NCI-H748 (cell line): ENCODE measurements around the gene IFNAR2.
A peak's percentile ranks its signal among the peaks of the same experiment; 100 is the strongest.

ENCODE experiments used
- DNase-seq: peaks from one replicate; lab custom pipeline; 2025; ENCODE audit not compliant: unreplicated experiment; lab: John Stamatoyannopoulos, UW

The IFNAR2 gene

DNA sequence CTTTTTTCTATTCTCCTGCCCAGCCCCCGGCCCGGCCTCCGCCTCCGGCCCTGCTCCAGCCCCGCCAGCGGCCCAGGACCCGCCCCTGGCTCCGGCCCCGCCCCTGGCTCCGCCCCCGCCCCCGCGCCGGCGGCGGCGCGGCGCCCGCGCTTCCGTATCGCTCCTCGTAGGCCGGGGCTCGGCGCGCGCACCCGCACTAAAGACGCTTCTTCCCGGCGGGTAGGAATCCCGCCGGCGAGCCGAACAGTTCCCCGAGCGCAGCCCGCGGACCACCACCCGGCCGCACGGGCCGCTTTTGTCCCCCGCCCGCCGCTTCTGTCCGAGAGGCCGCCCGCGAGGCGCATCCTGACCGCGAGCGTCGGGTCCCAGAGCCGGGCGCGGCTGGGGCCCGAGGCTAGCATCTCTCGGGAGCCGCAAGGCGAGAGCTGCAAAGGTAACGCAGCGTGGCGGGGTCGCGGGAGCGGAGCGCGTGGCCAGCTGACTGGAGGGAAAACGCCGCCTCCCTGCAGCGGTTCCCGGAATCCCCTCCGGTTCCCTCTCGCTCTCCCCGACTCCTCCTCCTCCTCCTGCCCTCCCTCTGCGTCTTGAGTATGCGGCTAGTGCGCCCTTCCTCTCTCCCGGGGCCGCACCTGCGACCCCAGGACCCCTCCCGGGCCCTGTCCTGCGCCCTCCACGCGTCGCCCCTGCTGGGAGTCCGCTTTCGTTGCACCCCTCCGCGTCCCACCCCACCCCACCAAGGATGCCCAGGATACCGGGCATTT lies at the start of gene IFNAR2:
TSS of gene IFNAR2 (plus strand) at position 155 of the 761 bp plus-strand sequence. CDS start 11,985 bp downstream, outside the sequence.
- peak; percentile 78 for DNase-seq

- no peak for DNase-seq
Observed at GRCh38 chr21:33185852-33186251, 43.9 kb upstream of the IFNAR2 start.

GRCh38 chr21:33187276-33187675 lies 42.5 kb upstream of the IFNAR2 start:
- no peak for DNase-seq

GRCh38 chr21:33189237-33189636 lies 40.5 kb upstream of the IFNAR2 start:
- DNase-seq, result peak; percentile 36

DNA sequence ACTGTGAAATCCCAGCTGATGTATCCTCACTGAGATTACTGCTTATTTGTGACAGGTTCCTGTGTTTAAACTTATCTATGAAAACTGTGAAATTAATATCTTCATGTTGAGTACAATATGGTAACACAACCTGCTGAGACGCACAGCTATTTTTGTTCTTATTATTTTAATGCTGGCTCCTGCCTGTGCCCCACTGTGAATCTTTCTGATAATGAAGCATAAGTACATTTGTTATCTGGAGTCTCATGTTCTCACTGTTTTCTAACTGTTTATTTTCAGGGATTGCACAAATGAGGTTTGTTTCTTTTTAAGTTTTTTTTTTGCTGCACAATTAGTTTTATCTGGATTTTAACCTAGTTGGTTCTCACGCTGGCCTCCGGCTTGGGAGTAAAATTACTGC lies 39.9 kb upstream of the IFNAR2 start:
- no peak for DNase-seq

GRCh38 chr21:33196941-33197374 lies 32.8 kb upstream of the IFNAR2 start:
- DNase-seq, result peak; percentile 74

- DNase-seq, result no peak
Observed at GRCh38 chr21:33197496-33197895, 32.2 kb upstream of the IFNAR2 start.

GRCh38 chr21:33198346-33199099 lies 31.2 kb upstream of the IFNAR2 start:
- DNase-seq, result no peak

DNA sequence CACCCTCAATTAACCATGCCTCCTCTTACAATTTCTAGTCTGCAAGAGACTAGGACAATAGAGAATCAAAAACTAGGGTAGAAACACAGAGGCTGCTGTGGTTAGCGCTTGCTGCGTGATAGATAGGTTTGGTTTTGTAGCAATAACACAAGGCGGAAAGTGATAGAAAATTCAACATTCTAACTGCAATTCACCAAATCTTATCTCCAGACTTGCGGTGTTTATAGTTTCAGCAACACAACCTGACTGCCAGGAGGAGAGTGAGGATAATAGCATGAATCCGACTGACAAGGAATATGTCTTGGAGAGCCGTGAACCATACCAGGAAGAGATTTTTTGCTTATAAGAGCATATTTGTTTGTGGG lies 30.7 kb upstream of the IFNAR2 start:
- no peak for DNase-seq

GRCh38 chr21:33199516-33200217 lies 30.1 kb upstream of the IFNAR2 start:
- DNase-seq, result peak; percentile 83

DNA sequence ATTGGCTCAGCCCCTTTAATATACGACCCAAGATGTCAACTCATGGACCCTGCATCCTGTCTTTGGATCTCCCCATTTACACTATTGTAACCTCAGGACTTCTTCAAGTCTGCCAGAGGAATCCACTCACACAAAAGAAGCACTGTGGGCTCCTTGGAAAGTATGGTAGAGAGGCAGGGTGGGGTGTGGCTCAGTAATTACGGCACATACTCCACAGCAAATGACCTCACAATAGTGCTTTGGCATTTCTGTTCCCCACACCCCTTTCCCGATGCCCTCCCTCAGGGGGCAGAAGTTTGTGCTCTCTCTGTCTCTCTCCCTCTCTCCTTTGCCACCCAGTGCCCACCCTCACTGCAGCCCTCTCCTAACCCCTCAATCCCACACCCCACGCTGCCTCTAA lies 27.8 kb upstream of the IFNAR2 start:
- no peak for DNase-seq

GRCh38 chr21:33202464-33203363 lies 27.0 kb upstream of the IFNAR2 start:
- DNase-seq, result no peak

DNA sequence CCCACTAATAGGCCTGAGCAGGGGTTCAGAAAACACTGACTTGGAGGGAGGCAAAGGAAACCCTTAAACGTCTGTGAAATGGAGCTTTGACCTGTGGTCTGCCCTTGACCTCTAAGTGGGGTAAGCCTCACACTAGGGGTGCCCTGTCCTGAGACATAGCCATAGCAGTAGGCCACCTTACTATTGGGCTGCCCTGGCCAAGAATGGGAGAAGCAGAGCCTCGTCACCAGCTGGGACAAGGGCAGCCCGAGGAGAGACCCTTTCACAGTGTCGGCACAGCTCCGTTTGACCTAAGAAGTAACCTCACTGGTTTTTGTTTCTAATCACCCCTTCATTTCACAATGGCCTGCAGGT lies 26.4 kb upstream of the IFNAR2 start:
- no peak for DNase-seq

GRCh38 chr21:33205476-33205875 lies 24.3 kb upstream of the IFNAR2 start:
- DNase-seq, result no peak

DNA sequence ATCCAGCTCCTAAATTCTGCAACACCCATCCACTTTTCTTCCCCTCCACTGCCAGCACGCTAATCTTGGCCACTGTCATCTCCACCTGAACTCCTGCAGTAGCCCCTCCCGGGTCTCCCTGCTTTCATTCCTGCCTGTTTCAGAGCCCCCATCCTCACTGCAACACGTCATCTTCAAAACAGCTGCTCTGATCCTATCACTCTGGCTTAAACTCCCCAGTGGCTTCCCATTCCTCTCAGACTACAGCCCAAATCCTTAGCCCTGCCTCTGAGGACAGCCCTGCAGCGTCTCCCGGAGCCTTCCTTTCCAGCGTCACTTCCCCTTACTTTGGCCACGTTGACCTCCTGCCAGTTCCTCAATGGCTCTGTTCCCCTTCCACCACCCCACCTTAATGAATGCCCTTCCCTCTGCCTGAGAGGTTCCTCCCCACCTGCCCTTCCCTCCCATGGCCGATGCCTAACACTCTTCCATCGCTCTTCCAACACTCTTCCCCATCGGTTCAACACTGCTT lies 22.9 kb upstream of the IFNAR2 start:
- DNase-seq, result no peak

GRCh38 chr21:33207449-33208149 lies 22.1 kb upstream of the IFNAR2 start:
- DNase-seq, result no peak

GRCh38 chr21:33208534-33208933 lies 21.2 kb upstream of the IFNAR2 start:
- DNase-seq, result no peak

DNA sequence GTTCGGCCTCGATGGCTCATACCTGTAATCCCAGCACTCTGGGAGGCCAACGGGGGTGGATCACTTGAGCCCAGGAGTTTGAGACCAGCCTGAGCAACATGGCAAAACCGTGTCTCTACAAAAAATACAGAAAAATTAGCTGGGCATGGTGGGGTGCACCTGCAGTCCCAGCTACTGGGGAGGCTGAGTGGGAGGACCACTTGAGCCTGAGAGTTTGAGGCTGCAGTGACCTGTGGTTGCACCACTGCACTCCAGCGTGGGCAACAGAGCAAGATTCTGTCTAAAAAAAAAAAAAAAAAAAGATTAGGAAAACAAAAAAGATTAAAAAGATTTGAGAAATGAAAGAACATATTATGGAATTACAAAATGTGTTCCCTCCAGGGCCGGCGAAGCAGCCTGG lies 18.4 kb upstream of the IFNAR2 start:
- DNase-seq, result no peak

GRCh38 chr21:33211732-33212131 lies 18.0 kb upstream of the IFNAR2 start:
- no peak for DNase-seq
